Ovary (tissue), 3 donors: Measurements from ENCODE around the gene IER5.

ENCODE experiments used
- CTCF ChIP-seq, 3 donors: fragments of 450-650 bp in 2 of 3; fragments of 200-600 bp in 1 of 3; IDR thresholded peaks; one replicate each; pipeline versions ENCODE4 v1.5.1 to v1.8.0; 2016 to 2022; ENCODE audit warnings: antibody characterized with exemption in 3 of 3, mild to moderate bottlenecking in 1 of 3
- POLR2A ChIP-seq: fragments of 450-650 bp; IDR thresholded peaks from one replicate; pipeline ENCODE4 v1.6.1; 2017; ENCODE audit warnings: antibody characterized with exemption, mild to moderate bottlenecking, moderate library complexity
- donor health status: DM: no; HTN: no; CAD: no.

- TF ChIP-seq CTCF (IDR thresholded peaks at IDR 0.05) (no peak), POLR2A (no peak)
Measured at GRCh38 chr1:181124291-181124751, 35.8 kb downstream of the IER5 start.
